ENCODE data around the gene FLT3. TPM values are rescaled to one million over a fixed set of nuclear protein-coding genes. Genes with fewer than 3 reads are reported as not detected.
"Not testable (repeated sequence)": the region's sequence is repeated elsewhere in the genome, so short reads cannot be mapped to it uniquely, and the experiment has no call there.

Gene FLT3
- total RNA-seq, 1 donor from 2014 or later: not detected

GRCh38 chr13:28041031-28041461 lies 59.3 kb downstream of the FLT3 start:
- peaks cover 17% of the 10 kb centered on the region for H3K4me1 Mint-ChIP-seq (ENCODE audit: unreplicated experiment)
- DNase-seq (ENCODE audit: low spot score): no peak
- no peaks in the 10 kb centered on the region for H3K36me3 Mint-ChIP-seq (ENCODE audit: low read depth, unreplicated experiment)
- H3K27me3 Mint-ChIP-seq (ENCODE audit: unreplicated experiment): peaks cover 4% of the 10 kb centered on the region
- no peak overlapping the region for H3K4me3 Mint-ChIP-seq (ENCODE audit: unreplicated experiment)
- TF ChIP-seq CTCF (IDR thresholded peaks at IDR 0.05; ENCODE audit: unreplicated experiment): no peak
- peak overlapping the region; percentile 55 for H3K27ac Mint-ChIP-seq (ENCODE audit: unreplicated experiment)
- no peaks in the 10 kb centered on the region for H3K9me3 Mint-ChIP-seq (ENCODE audit: unreplicated experiment)

- Mint-ChIP-seq H3K36me3 (ENCODE audit: low read depth, unreplicated experiment) (no peaks in the 10 kb centered on the region), H3K9me3 (ENCODE audit: unreplicated experiment) (no peaks in the 10 kb centered on the region), H3K4me3 (ENCODE audit: unreplicated experiment) (no peak overlapping the region), H3K4me1 (ENCODE audit: unreplicated experiment) (peaks cover 17% of the 10 kb centered on the region), H3K27me3 (ENCODE audit: unreplicated experiment) (peaks cover 3% of the 10 kb centered on the region), H3K27ac (ENCODE audit: unreplicated experiment) (no peak overlapping the region)
- TF ChIP-seq CTCF (IDR thresholded peaks at IDR 0.05; ENCODE audit: unreplicated experiment): no peak
- no peak for DNase-seq (ENCODE audit: low spot score)
Measured at GRCh38 chr13:28037399-28037798, 63.0 kb downstream of the FLT3 start.

GRCh38 chr13:28035146-28035782 lies 65.1 kb downstream of the FLT3 start:
- peaks cover 9% of the 10 kb centered on the region for H3K4me1 Mint-ChIP-seq (ENCODE audit: unreplicated experiment)
- H3K4me3 Mint-ChIP-seq (ENCODE audit: unreplicated experiment): no peak overlapping the region
- no peak for TF ChIP-seq CTCF (IDR thresholded peaks at IDR 0.05; ENCODE audit: unreplicated experiment)
- no peak overlapping the region for H3K27ac Mint-ChIP-seq (ENCODE audit: unreplicated experiment)
- no peaks in the 10 kb centered on the region for H3K36me3 Mint-ChIP-seq (ENCODE audit: low read depth, unreplicated experiment)
- no peaks in the 10 kb centered on the region for H3K9me3 Mint-ChIP-seq (ENCODE audit: unreplicated experiment)
- peaks cover 3% of the 10 kb centered on the region for H3K27me3 Mint-ChIP-seq (ENCODE audit: unreplicated experiment)
- no peak for DNase-seq (ENCODE audit: low spot score)

- no peak for TF ChIP-seq CTCF (IDR thresholded peaks at IDR 0.05; ENCODE audit: unreplicated experiment)
- no peak overlapping the region for H3K27ac Mint-ChIP-seq (ENCODE audit: unreplicated experiment)
- no peaks in the 10 kb centered on the region for H3K36me3 Mint-ChIP-seq (ENCODE audit: low read depth, unreplicated experiment)
Measured at GRCh38 chr13:28033894-28034655, 66.3 kb downstream of the FLT3 start.

GRCh38 chr13:28032438-28032837 lies 67.9 kb downstream of the FLT3 start:
- DNase-seq (ENCODE audit: low spot score); H3K36me3 Mint-ChIP-seq (ENCODE audit: low read depth, unreplicated experiment); H3K27me3 Mint-ChIP-seq (ENCODE audit: unreplicated experiment); H3K4me1 Mint-ChIP-seq (ENCODE audit: unreplicated experiment); H3K4me3 Mint-ChIP-seq (ENCODE audit: unreplicated experiment); H3K27ac Mint-ChIP-seq (ENCODE audit: unreplicated experiment); H3K9me3 Mint-ChIP-seq (ENCODE audit: unreplicated experiment): not testable (repeated sequence)

More at GRCh38 chr13:28033894-28034655, 66.3 kb downstream of the FLT3 start:
- peaks cover 5% of the 10 kb centered on the region for H3K4me1 Mint-ChIP-seq (ENCODE audit: unreplicated experiment)
- H3K9me3 Mint-ChIP-seq (ENCODE audit: unreplicated experiment): no peaks in the 10 kb centered on the region
- DNase-seq (ENCODE audit: low spot score): no peak
- no peak overlapping the region for H3K4me3 Mint-ChIP-seq (ENCODE audit: unreplicated experiment)
- no peaks in the 10 kb centered on the region for H3K27me3 Mint-ChIP-seq (ENCODE audit: unreplicated experiment)

Measured in endothelial cell (in vitro differentiated cells).